Peyer's patch (tissue), 4 donors: ENCODE data around the gene TPI1.

Source experiments
- CTCF ChIP-seq, 6 experiments: fragments of 450-650 bp in 4 of 6; fragments of 200-600 bp in 2 of 6; sonication (generic) in 1 of 6; IDR thresholded peaks; one replicate each; pipeline ENCODE4 v1.5.1; 2017 to 2019; ENCODE audit warnings: antibody characterized with exemption in 6 of 6, mild to moderate bottlenecking in 3 of 6, moderate library complexity in 1 of 6
- POLR2A ChIP-seq, 2 donors: fragments of 450-650 bp; IDR thresholded peaks; one replicate each; pipeline ENCODE4 v1.5.1; 2017; ENCODE audit warnings: antibody characterized with exemption in 2 of 2, mild to moderate bottlenecking in 2 of 2, moderate library complexity in 2 of 2

GRCh38 chr12:6883252-6883651 lies 15.9 kb downstream of the TPI1 start:
- TF ChIP-seq CTCF (IDR thresholded peaks at IDR 0.05) (no peak), POLR2A (IDR thresholded peaks at IDR 0.05) (no peak)
